ENCODE measurements around the gene CEP85. TPM values are rescaled to one million over a fixed set of nuclear protein-coding genes. Genes with fewer than 3 reads are reported as not detected.
A peak's percentile ranks its signal among the peaks of the same experiment; 100 is the strongest.

The CEP85 gene
- total and polyA plus RNA-seq, 9 of the 15 experiments (the other 6 are each of a cell fraction or from before 2014, with no cell fraction given) = 42.1 to 140 (median 92.6) TPM

GRCh38 chr1:26281971-26282370 is 48.0 kb downstream of the CEP85 start:
- H3K9me1 ChIP-seq (ENCODE audit: control insufficient read depth, insufficient read depth, low read length) = peaks cover 5% of the 10 kb centered on the region
- no peaks in the 10 kb centered on the region for H3K27me3 ChIP-seq (ENCODE audit: control insufficient read depth in 2 of 2, insufficient read depth in 2 of 2, low read length in 2 of 2)
- H2AFZ ChIP-seq (ENCODE audit: low read depth, low read length) = no peak overlapping the region
- peak overlapping the region in 1 of 2 experiments; percentile 74; a peak in 2 of 4 replicates for H3K9ac ChIP-seq (ENCODE audit: insufficient read depth in 1 of 2, low read depth in 2 of 2, low read length in 2 of 2)
- 0 out of 2 replicates have a peak, but pooled peaks cover 4% of the 10 kb centered on the region for H4K20me1 ChIP-seq (replicated peaks; ENCODE audit: control insufficient read depth, insufficient read depth, low read length)
- WGBS (ENCODE audit: insufficient coverage, low coverage, missing lambda C conversion rate) = 52% methylated on average over 8 of the region's 15 CpGs
- H3K4me3 ChIP-seq = no peak overlapping the region
- ATAC-seq (no peak), FAIRE-seq (no peak), DNase-seq (ENCODE audit: extremely low read depth in 1 of 4, low spot score in 3 of 4) (peak in 3 of 4 experiments; percentile 41 to 60 (median 42))
- ChIA-PET CTCF (ENCODE audit: low intra/inter-chr PET ratio) (no interaction called here), POLR2A (interaction anchor here (1.1 to 1.6 kb wide), 2 partner anchors 28 to 40 kb away, joined by 5 to 6 read pairs; no protein-coding TSS in a partner anchor)
- peaks cover 60% of the 10 kb centered on the region for H3K36me3 ChIP-seq (ENCODE audit: control insufficient read depth, insufficient read depth, low read length)
- peak overlapping the region; percentile 40; the same call in 1 of the 2 replicates for H3K4me2 ChIP-seq (ENCODE audit: insufficient read depth, low read length)
- intact Hi-C loops (cut with micrococcal nuclease) (no loop called here), in situ Hi-C loops (cut with MboI) (no loop called here)
- no TSS peak for BruUV-seq (replicated peaks)
- no peak overlapping the region for H3K27ac ChIP-seq (ENCODE audit: extremely low read depth, low read depth, low read length)
- H3K4me1 ChIP-seq (replicated peaks in 1 of 2; ENCODE audit: control insufficient read depth in 2 of 2, insufficient read depth in 2 of 2, low read length in 2 of 2) = peaks cover 85 to 88% of the 10 kb centered on the region in 2 experiments
- H3K79me2 ChIP-seq (ENCODE audit: control insufficient read depth, insufficient read depth, low read length) = peaks cover 24% of the 10 kb centered on the region; the same call in 2 of the 3 replicates
- H3K9me3 ChIP-seq (replicated peaks; ENCODE audit: control insufficient read depth, insufficient read depth, low read depth, low read length) = no peaks in the 10 kb centered on the region
- TF ChIP-seq KDM5B (IDR thresholded peaks at IDR 0.05; ENCODE audit: insufficient replicate concordance, low read depth, low read length) (peak; percentile 40), UBTF (IDR thresholded peaks at IDR 0.05; ENCODE audit: borderline replicate concordance in 1 of 2, low read depth in 2 of 2, low read length in 2 of 2) (0 out of 4 replicates have a peak, but pooled peaks of 1 of the 2 experiments have one; percentile 54), SIRT6 (IDR thresholded peaks at IDR 0.05; ENCODE audit: low read depth, low read length) (no peak), ZNF589 (CRISPR knock-in tag; IDR thresholded peaks at IDR 0.05; ENCODE audit: low read depth) (no peak), CEBPB (tag; IDR thresholded peaks at IDR 0.05) (no peak), TEAD4 (IDR thresholded peaks at IDR 0.05; ENCODE audit: low read length) (peak; percentile 16; the same call in 1 of the 2 replicates), TEAD4 (CRISPR knock-in tag; IDR thresholded peaks at IDR 0.05; ENCODE audit: borderline replicate concordance) (no peak), ARID2 (IDR thresholded peaks at IDR 0.05) (no peak), ZBTB7A (IDR thresholded peaks at IDR 0.05; ENCODE audit: borderline replicate concordance, control insufficient read depth, low read depth, low read length) (peak; percentile 56; the same call in 1 of the 2 replicates), MBD2 (IDR thresholded peaks at IDR 0.05; ENCODE audit: borderline replicate concordance, low read depth) (0 out of 2 replicates have a peak, but pooled peaks have one; percentile 52), HDAC2 (IDR thresholded peaks at IDR 0.05) (no peak), TARDBP (IDR thresholded peaks at IDR 0.05) (0 out of 2 replicates have a peak, but pooled peaks have one; percentile 10), FOXA3 (CRISPR knock-in tag; conservative IDR thresholded peaks at IDR 0.05 in 1 of 2, IDR thresholded peaks at IDR 0.05 in 1 of 2) (peak in 1 of 2 experiments; percentile 3; a peak in 1 of 4 replicates), POLR2AphosphoS2 (IDR thresholded peaks at IDR 0.05; ENCODE audit: low read length) (peak; percentile 1; the same call in 1 of the 2 replicates)
- TF ChIP-seq, protein P1, sequence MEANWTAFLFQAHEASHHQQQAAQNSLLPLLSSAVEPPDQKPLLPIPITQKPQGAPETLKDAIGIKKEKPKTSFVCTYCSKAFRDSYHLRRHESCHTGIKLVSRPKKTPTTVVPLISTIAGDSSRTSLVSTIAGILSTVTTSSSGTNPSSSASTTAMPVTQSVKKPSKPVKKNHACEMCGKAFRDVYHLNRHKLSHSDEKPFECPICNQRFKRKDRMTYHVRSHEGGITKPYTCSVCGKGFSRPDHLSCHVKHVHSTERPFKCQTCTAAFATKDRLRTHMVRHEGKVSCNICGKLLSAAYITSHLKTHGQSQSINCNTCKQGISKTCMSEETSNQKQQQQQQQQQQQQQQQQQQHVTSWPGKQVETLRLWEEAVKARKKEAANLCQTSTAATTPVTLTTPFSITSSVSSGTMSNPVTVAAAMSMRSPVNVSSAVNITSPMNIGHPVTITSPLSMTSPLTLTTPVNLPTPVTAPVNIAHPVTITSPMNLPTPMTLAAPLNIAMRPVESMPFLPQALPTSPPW (CRISPR knock-in tag; IDR thresholded peaks at IDR 0.05) = peak; percentile 44; the same call in 1 of the 2 replicates
- TF ChIP-seq, protein P2, sequence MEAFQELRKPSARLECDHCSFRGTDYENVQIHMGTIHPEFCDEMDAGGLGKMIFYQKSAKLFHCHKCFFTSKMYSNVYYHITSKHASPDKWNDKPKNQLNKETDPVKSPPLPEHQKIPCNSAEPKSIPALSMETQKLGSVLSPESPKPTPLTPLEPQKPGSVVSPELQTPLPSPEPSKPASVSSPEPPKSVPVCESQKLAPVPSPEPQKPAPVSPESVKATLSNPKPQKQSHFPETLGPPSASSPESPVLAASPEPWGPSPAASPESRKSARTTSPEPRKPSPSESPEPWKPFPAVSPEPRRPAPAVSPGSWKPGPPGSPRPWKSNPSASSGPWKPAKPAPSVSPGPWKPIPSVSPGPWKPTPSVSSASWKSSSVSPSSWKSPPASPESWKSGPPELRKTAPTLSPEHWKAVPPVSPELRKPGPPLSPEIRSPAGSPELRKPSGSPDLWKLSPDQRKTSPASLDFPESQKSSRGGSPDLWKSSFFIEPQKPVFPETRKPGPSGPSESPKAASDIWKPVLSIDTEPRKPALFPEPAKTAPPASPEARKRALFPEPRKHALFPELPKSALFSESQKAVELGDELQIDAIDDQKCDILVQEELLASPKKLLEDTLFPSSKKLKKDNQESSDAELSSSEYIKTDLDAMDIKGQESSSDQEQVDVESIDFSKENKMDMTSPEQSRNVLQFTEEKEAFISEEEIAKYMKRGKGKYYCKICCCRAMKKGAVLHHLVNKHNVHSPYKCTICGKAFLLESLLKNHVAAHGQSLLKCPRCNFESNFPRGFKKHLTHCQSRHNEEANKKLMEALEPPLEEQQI (IDR thresholded peaks at IDR 0.05) = no peak

Data from K562 (cell line).